ENCODE data around the gene TCN1.

TCN1 gene

DNA sequence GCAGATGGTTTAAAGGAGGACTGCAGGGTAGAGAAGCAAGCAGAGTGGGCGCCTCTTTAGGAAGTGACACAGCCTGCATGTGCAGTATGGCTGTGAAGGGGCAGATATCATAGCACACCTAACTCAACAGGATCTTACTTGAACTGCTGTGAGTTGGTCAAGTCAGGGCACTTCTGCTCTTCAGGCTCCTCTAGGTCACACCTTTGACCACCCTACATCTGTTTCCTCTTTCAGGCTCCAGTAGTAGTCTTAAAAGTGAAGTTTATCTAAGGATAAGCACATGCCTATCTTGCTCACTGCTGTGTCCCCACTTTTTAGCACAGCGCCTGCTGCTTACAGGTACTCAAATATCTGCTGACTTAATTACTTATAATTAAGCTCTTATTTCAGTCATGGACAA, 62.2 kb downstream of the TCN1 start:
- H3K4me3 ChIP-seq (replicated peaks; ENCODE audit: insufficient read depth, low read length) = no peak overlapping the region
- no peak for DNase-seq (ENCODE audit: low read depth in 1 of 2, low spot score in 1 of 2)
- TF ChIP-seq, protein P1, sequence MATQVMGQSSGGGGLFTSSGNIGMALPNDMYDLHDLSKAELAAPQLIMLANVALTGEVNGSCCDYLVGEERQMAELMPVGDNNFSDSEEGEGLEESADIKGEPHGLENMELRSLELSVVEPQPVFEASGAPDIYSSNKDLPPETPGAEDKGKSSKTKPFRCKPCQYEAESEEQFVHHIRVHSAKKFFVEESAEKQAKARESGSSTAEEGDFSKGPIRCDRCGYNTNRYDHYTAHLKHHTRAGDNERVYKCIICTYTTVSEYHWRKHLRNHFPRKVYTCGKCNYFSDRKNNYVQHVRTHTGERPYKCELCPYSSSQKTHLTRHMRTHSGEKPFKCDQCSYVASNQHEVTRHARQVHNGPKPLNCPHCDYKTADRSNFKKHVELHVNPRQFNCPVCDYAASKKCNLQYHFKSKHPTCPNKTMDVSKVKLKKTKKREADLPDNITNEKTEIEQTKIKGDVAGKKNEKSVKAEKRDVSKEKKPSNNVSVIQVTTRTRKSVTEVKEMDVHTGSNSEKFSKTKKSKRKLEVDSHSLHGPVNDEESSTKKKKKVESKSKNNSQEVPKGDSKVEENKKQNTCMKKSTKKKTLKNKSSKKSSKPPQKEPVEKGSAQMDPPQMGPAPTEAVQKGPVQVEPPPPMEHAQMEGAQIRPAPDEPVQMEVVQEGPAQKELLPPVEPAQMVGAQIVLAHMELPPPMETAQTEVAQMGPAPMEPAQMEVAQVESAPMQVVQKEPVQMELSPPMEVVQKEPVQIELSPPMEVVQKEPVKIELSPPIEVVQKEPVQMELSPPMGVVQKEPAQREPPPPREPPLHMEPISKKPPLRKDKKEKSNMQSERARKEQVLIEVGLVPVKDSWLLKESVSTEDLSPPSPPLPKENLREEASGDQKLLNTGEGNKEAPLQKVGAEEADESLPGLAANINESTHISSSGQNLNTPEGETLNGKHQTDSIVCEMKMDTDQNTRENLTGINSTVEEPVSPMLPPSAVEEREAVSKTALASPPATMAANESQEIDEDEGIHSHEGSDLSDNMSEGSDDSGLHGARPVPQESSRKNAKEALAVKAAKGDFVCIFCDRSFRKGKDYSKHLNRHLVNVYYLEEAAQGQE (IDR thresholded peaks at IDR 0.05; ENCODE audit: insufficient replicate concordance, low read depth) = no peak
- no peak for TF ChIP-seq SPI1 (IDR thresholded peaks at IDR 0.05; ENCODE audit: borderline replicate concordance, low read depth)
- TF ChIP-seq POLR2AphosphoS5 (IDR thresholded peaks at IDR 0.05; ENCODE audit: low read depth) = no peak
- no peak for TF ChIP-seq GABPA (IDR thresholded peaks at IDR 0.05; ENCODE audit: low read depth)
- TF ChIP-seq, protein P2, sequence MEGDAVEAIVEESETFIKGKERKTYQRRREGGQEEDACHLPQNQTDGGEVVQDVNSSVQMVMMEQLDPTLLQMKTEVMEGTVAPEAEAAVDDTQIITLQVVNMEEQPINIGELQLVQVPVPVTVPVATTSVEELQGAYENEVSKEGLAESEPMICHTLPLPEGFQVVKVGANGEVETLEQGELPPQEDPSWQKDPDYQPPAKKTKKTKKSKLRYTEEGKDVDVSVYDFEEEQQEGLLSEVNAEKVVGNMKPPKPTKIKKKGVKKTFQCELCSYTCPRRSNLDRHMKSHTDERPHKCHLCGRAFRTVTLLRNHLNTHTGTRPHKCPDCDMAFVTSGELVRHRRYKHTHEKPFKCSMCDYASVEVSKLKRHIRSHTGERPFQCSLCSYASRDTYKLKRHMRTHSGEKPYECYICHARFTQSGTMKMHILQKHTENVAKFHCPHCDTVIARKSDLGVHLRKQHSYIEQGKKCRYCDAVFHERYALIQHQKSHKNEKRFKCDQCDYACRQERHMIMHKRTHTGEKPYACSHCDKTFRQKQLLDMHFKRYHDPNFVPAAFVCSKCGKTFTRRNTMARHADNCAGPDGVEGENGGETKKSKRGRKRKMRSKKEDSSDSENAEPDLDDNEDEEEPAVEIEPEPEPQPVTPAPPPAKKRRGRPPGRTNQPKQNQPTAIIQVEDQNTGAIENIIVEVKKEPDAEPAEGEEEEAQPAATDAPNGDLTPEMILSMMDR (IDR thresholded peaks at IDR 0.05; ENCODE audit: insufficient read depth, low read length) = no peak
- H3K27ac ChIP-seq (replicated peaks) = no peak overlapping the region
- H3K27me3 ChIP-seq (ENCODE audit: insufficient read depth, poor library complexity, severe bottlenecking) = no peaks in the 10 kb centered on the region
